Spleen (tissue), 7 donors: ENCODE data around the gene PNPLA1.

ENCODE experiments used
- CTCF ChIP-seq, 11 experiments: fragments of 200-600 bp in 7 of 11; fragments of 450-650 bp in 4 of 11; sonication (generic) in 4 of 11; IDR thresholded peaks in 8 of 11; conservative IDR thresholded peaks in 3 of 11; 1 replicate in 7 of 11; 2 replicates in 4 of 11; pipeline versions ENCODE4 v1.4.0 to v1.8.0; 2016 to 2021; ENCODE audit warnings: antibody characterized with exemption in 11 of 11, inconsistent platforms in 4 of 11, mild to moderate bottlenecking in 1 of 11
- POLR2AphosphoS5 ChIP-seq, 3 donors: sonication (generic); formaldehyde crosslinking; IDR thresholded peaks; one replicate each; pipeline ENCODE4 v1.5.1; 2017; ENCODE audit warnings: antibody characterized with exemption in 3 of 3
- donor health status: DM: no; HTN: no; CAD: no; lungs with moderate emphysema.
- donor health status: DM: no; HTN: no; CAD: no.
- donor health status: DM: no; HTN: no; CAD: no.

GRCh38 chr6:36235862-36236261 is 34.0 kb upstream of the PNPLA1 start:
- TF ChIP-seq CTCF (IDR thresholded peaks at IDR 0.05 in 8 of 11, conservative IDR thresholded peaks at IDR 0.05 in 3 of 11) (no peak), POLR2AphosphoS5 (IDR thresholded peaks at IDR 0.05) (peak in 1 of 3 donors; percentile 50)
